ENCODE data around the gene CGB3.

DNA sequence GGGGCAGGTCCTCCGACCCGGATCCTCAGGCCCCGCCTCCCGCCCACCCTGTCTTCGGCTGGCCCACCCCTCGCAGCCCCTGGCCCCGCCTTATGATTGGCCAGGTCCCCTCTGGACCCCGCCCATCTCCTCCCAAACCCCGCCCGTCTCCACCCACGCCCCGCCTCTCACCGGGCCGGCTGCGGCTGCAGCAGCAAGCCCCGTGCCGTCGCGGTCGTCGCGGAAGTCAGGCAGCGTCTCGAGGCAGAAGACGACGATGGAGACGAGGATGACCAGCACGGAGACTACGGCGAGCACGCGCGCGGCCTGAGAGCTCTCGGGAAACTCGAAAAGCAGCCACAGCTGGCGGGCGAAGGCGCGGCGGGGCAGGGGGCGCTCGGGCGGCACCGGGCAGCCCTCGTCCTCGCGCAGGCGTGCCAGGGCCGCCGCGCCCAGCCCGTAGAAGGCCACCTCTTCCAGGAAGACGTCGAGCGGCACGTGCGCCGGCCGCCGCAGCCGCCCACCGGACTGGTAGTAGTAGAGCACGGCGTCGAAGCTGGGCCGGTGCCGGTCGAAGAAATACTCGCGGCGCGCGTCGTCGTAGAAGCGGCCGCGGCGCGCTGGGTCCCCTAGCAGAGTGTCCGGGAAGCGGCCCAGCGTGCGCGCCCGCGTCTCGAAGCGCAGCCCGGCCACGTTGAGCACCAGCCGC is 47.9 kb upstream of the CGB3 start:
- TF ChIP-seq, protein P1, sequence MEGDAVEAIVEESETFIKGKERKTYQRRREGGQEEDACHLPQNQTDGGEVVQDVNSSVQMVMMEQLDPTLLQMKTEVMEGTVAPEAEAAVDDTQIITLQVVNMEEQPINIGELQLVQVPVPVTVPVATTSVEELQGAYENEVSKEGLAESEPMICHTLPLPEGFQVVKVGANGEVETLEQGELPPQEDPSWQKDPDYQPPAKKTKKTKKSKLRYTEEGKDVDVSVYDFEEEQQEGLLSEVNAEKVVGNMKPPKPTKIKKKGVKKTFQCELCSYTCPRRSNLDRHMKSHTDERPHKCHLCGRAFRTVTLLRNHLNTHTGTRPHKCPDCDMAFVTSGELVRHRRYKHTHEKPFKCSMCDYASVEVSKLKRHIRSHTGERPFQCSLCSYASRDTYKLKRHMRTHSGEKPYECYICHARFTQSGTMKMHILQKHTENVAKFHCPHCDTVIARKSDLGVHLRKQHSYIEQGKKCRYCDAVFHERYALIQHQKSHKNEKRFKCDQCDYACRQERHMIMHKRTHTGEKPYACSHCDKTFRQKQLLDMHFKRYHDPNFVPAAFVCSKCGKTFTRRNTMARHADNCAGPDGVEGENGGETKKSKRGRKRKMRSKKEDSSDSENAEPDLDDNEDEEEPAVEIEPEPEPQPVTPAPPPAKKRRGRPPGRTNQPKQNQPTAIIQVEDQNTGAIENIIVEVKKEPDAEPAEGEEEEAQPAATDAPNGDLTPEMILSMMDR (conservative IDR thresholded peaks at IDR 0.05; ENCODE audit: low read length), result no peak
- no peak for TF ChIP-seq EZH2phosphoT487 (IDR thresholded peaks at IDR 0.05; ENCODE audit: borderline replicate concordance, low read depth, low read length)
